Measurements from ENCODE around the gene PCSK4.

The PCSK4 gene

DNA sequence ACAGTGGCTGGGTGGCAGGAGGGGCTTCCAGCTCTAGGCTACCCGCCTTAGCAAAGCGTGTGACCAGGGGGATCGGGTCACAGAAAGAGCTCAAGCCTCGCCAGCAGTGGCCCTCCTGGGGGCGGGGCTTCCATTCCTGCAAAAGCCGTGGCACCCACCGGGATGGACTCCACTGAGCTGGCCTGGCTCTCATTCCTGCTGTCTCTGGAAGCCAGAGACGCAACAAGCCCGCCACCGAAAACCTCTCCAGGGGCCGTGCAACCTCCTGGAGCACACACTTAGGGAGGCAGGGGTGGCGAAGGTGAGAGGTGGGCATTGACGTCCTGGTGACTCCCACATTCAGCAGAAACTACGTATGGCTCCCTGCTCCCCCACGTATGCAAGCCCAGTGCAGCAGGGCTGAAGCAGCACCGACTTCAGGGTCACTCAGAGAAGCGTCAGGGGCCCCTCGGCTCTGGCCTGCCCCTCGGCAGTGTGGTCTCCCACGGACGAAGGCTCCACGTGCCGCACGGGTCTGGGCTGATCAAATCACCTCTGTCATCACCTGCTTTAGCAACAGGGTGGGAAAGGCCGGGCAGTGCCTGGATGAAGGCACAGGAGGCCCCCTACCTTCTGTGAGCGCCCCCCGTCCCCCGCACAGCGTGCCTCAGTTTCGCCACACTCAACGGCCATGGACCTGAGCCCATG, 14.3 kb downstream of the PCSK4 start:
- no CpG with 5 or more reads among the region's 31 CpGs for WGBS (ENCODE audit: insufficient coverage, insufficient read length)
- no peak for DNase-seq (ENCODE audit: low read depth, low spot score)
- H3K27ac ChIP-seq (ENCODE audit: low read length) = no peak overlapping the region
- peaks cover 8% of the 10 kb centered on the region; the same call in 1 of the 2 replicates for H3K27me3 ChIP-seq (ENCODE audit: control insufficient read depth, insufficient read depth, low read length)
- no peak overlapping the region for H3K4me3 ChIP-seq (ENCODE audit: low read length)
- no peaks in the 10 kb centered on the region for H3K36me3 ChIP-seq (ENCODE audit: control insufficient read depth, insufficient read depth, low read length)
- no peaks in the 10 kb centered on the region for H3K9me3 ChIP-seq (ENCODE audit: control insufficient read depth, insufficient read depth, low read length)
- H3K4me1 ChIP-seq (ENCODE audit: control insufficient read depth, insufficient read depth, low read length) = peaks cover 3% of the 10 kb centered on the region

- no peak overlapping the region for H3K4me3 ChIP-seq (ENCODE audit: low read length)
- H3K36me3 ChIP-seq (ENCODE audit: control insufficient read depth, insufficient read depth, low read length) = no peaks in the 10 kb centered on the region
- peaks cover 6% of the 10 kb centered on the region for H3K4me1 ChIP-seq (ENCODE audit: control insufficient read depth, insufficient read depth, low read length)
- WGBS (ENCODE audit: insufficient coverage, insufficient read length) = no CpG with 5 or more reads among the region's 26 CpGs
- no peak for DNase-seq (ENCODE audit: low read depth, low spot score)
- no peak overlapping the region for H3K27ac ChIP-seq (ENCODE audit: low read length)
- H3K27me3 ChIP-seq (ENCODE audit: control insufficient read depth, insufficient read depth, low read length) = peaks cover 13% of the 10 kb centered on the region; the same call in 1 of the 2 replicates
- no peaks in the 10 kb centered on the region for H3K9me3 ChIP-seq (ENCODE audit: control insufficient read depth, insufficient read depth, low read length)
Observed at GRCh38 chr19:1474765-1475351, 15.3 kb downstream of the PCSK4 start.

DNA sequence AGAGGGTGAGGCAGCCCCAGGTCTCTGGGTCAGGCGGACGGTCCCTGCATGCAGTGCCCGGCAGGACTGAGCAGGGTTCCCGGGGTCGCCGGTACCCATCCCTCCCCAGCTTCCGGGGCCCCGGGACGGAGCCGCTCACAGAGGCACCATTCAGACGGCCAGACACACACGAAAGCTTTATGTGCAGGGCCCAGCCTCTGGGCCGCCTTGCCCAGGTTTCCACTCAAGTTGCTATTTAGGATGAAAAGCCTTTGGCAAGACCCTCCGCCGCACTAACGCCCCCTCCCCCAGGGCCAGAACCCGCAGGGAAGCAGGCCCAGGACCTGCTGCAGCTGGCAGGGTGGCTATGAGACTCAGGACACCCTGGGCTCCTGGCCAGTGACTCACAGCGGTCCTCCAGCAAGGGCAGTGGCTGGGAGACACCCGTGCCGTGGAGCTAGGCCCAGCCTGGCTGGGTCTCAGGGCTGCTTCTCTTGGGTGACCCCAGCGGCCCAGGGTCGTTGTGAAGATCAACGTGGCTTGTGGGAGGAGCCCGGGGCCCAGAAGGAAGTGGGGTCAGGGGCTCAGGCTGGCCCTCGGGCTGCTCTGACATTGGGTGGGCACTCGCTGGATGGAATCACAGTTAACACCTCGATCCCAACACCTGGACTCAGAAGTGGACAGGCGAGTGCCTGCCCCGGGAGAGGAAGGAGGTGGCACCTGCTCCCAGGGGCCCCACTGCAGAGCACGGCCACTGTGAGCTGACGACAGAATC, 16.0 kb downstream of the PCSK4 start:
- Histone ChIP-seq H3K9me3 (ENCODE audit: control insufficient read depth, insufficient read depth, low read length) (no peaks in the 10 kb centered on the region), H3K4me3 (ENCODE audit: low read length) (no peak overlapping the region), H3K27ac (ENCODE audit: low read length) (no peak overlapping the region), H3K4me1 (ENCODE audit: control insufficient read depth, insufficient read depth, low read length) (peaks cover 6% of the 10 kb centered on the region), H3K36me3 (ENCODE audit: control insufficient read depth, insufficient read depth, low read length) (no peaks in the 10 kb centered on the region), H3K27me3 (ENCODE audit: control insufficient read depth, insufficient read depth, low read length) (peaks cover 17% of the 10 kb centered on the region; the same call in 1 of the 2 replicates)
- WGBS (ENCODE audit: insufficient coverage, insufficient read length) = no CpG with 5 or more reads among the region's 31 CpGs
- no peak for DNase-seq (ENCODE audit: low read depth, low spot score)

DNA sequence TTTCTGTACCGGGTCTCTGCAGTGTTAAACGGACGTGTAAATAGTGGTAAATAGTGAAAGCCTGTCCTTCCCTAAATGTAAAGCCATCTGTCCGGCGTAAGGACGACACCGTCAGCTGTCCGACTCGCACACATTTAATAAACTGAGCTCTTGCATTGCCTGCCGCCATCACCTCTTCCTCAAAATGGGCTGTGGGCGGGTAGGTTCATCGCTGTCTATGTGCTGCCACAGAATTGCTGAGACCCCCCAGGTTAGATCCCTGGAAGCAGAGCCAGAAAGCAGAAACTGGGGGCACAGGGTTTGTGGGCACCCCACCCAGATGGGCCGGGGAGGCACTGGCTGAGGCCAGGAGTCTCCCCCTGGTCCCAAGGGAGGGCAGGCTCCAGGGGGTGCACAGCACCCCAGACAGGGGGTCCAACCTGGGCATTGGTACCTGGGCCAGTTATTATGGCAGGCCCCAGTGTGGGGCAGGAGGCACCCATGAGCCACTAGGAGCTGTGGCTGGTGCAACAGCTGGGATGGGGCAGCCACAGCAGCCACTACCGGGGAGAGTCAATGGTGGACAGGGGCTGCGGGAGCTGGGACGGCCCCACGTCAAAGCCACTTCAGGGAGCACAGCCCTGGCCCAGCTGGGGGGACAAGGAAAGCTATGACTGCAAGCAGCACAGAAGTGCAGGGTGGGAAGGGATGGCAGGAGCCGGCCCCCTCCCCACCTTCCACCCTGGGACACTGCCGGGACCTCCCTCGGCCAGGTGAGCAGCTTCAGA, 16.9 kb downstream of the PCSK4 start:
- Histone ChIP-seq H3K27me3 (ENCODE audit: control insufficient read depth, insufficient read depth, low read length) (peaks cover 23% of the 10 kb centered on the region), H3K9me3 (ENCODE audit: control insufficient read depth, insufficient read depth, low read length) (no peaks in the 10 kb centered on the region), H3K4me3 (ENCODE audit: low read length) (no peak overlapping the region), H3K4me1 (ENCODE audit: control insufficient read depth, insufficient read depth, low read length) (peaks cover 6% of the 10 kb centered on the region), H3K27ac (ENCODE audit: low read length) (no peak overlapping the region), H3K36me3 (ENCODE audit: control insufficient read depth, insufficient read depth, low read length) (no peaks in the 10 kb centered on the region)
- DNase-seq (ENCODE audit: low read depth, low spot score) = no peak
- WGBS (ENCODE audit: insufficient coverage, insufficient read length) = no CpG with 5 or more reads among the region's 20 CpGs

GRCh38 chr19:1472231-1473084, 17.7 kb downstream of the PCSK4 start:
- H3K4me1 ChIP-seq (ENCODE audit: control insufficient read depth, insufficient read depth, low read length) = peaks cover 6% of the 10 kb centered on the region
- H3K9me3 ChIP-seq (ENCODE audit: control insufficient read depth, insufficient read depth, low read length) = no peaks in the 10 kb centered on the region
- peaks cover 31% of the 10 kb centered on the region for H3K27me3 ChIP-seq (ENCODE audit: control insufficient read depth, insufficient read depth, low read length)
- H3K4me3 ChIP-seq (ENCODE audit: low read length) = no peak overlapping the region
- no peak overlapping the region for H3K27ac ChIP-seq (ENCODE audit: low read length)
- no peaks in the 10 kb centered on the region for H3K36me3 ChIP-seq (ENCODE audit: control insufficient read depth, insufficient read depth, low read length)
- DNase-seq (ENCODE audit: low read depth, low spot score) = no peak
- no CpG with 5 or more reads among the region's 44 CpGs for WGBS (ENCODE audit: insufficient coverage, insufficient read length)

- Histone ChIP-seq H3K27me3 (ENCODE audit: control insufficient read depth, insufficient read depth, low read length) (peaks cover 39% of the 10 kb centered on the region), H3K27ac (ENCODE audit: low read length) (no peak overlapping the region), H3K4me3 (ENCODE audit: low read length) (no peak overlapping the region), H3K36me3 (ENCODE audit: control insufficient read depth, insufficient read depth, low read length) (no peaks in the 10 kb centered on the region), H3K4me1 (ENCODE audit: control insufficient read depth, insufficient read depth, low read length) (peaks cover 9% of the 10 kb centered on the region), H3K9me3 (ENCODE audit: control insufficient read depth, insufficient read depth, low read length) (no peaks in the 10 kb centered on the region)
- DNase-seq (ENCODE audit: low read depth, low spot score) = no peak
- no CpG with 5 or more reads among the region's 24 CpGs for WGBS (ENCODE audit: insufficient coverage, insufficient read length)
Observed at GRCh38 chr19:1471515-1472160, 18.5 kb downstream of the PCSK4 start.

DNA sequence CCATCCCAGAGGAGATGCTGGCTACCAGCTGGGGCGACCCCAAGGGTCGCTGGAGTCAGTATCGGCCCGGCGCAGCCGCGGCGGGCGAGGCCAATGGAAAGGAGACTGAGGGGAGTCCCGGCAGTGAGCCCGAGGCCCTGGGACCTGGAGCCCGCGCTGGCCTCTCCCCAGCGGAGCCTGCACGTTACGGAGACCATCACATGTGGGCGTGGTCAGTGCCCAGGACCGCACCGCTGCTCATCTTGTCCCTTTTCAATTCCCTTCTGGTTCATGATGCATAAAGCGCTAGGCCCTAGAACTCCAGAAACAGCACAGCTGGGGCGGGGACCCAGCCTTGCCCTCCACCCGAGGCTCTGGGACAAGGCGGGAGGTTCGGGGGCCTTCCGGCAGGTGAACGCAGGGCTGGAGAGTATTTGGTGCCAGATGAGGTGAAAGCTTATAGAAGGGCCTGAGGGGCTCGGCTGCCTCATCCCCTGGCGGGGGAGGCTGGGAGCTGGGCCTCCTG, 19.1 kb downstream of the PCSK4 start:
- H3K4me1 ChIP-seq (ENCODE audit: control insufficient read depth, insufficient read depth, low read length) = peaks cover 11% of the 10 kb centered on the region
- H3K27ac ChIP-seq (ENCODE audit: low read length) = no peak overlapping the region
- H3K36me3 ChIP-seq (ENCODE audit: control insufficient read depth, insufficient read depth, low read length) = no peaks in the 10 kb centered on the region
- DNase-seq (ENCODE audit: low read depth, low spot score) = no peak
- WGBS (ENCODE audit: insufficient coverage, insufficient read length) = no CpG with 5 or more reads among the region's 28 CpGs
- H3K9me3 ChIP-seq (ENCODE audit: control insufficient read depth, insufficient read depth, low read length) = no peaks in the 10 kb centered on the region
- peak overlapping the region; percentile 10; the same call in 1 of the 2 replicates for H3K4me3 ChIP-seq (ENCODE audit: low read length)
- peaks cover 44% of the 10 kb centered on the region for H3K27me3 ChIP-seq (ENCODE audit: control insufficient read depth, insufficient read depth, low read length)

DNA sequence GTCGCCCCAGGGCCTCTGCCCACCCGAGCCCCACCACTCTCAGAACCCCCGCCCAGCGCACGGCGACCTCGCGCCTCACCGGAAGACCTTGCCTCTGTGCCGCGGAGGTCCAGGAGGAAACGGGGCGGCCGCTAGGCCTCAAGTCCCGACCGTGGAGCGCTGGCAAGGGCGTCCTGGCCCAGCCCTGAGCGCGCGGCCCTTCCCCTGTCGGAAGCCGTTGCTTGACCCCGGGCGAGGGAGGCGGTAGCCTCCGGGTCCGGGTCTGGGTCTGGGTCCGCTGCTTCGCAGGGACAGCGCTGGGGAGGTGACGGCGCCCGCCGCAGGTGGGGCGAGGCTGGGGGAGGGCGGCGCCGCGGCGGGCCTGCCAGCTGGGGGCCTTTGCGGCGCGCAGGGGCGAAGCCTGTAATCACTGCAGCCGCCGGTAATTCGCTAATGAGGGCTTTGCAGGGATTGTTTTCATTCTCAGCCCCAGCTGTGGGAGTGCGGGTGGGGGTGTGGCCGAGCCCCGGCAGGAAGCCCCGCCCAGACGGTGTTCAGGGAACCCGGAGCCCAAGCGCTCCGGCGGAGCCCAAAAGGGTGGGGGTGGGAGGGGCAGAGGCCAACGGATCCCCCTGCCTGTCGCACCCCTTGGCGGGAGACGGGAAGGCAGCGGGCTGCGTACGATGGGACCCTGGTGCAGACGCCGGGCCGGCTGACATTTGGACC, 19.7 kb downstream of the PCSK4 start:
- H3K27me3 ChIP-seq (ENCODE audit: control insufficient read depth, insufficient read depth, low read length) = peaks cover 50% of the 10 kb centered on the region
- no peak overlapping the region for H3K27ac ChIP-seq (ENCODE audit: low read length)
- H3K9me3 ChIP-seq (ENCODE audit: control insufficient read depth, insufficient read depth, low read length) = no peaks in the 10 kb centered on the region
- H3K36me3 ChIP-seq (ENCODE audit: control insufficient read depth, insufficient read depth, low read length) = no peaks in the 10 kb centered on the region
- peaks cover 13% of the 10 kb centered on the region for H3K4me1 ChIP-seq (ENCODE audit: control insufficient read depth, insufficient read depth, low read length)
- WGBS (ENCODE audit: insufficient coverage, insufficient read length) = no CpG with 5 or more reads among the region's 67 CpGs
- peak overlapping the region; percentile 10; the same call in 1 of the 2 replicates for H3K4me3 ChIP-seq (ENCODE audit: low read length)
- DNase-seq (ENCODE audit: low read depth, low spot score) = no peak

DNA sequence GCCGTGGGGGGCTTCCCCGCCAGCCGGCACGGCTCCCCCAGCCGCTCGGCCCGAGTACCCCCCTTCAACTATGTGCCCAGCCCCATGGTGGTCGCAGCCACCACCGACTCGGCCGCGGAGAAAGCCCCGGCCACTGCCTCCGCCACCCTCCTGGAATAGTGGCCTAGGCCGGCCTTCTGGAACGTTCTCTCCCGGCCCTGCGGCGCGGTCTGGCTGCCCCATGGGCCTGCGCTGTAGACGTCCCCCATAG, 20.2 kb downstream of the PCSK4 start:
- DNase-seq (ENCODE audit: low read depth, low spot score) = no peak
- H3K4me3 ChIP-seq (ENCODE audit: low read length) = no peak overlapping the region
- no peaks in the 10 kb centered on the region; the same call in 1 of the 2 replicates for H3K36me3 ChIP-seq (ENCODE audit: control insufficient read depth, insufficient read depth, low read length)
- no peak overlapping the region for H3K27ac ChIP-seq (ENCODE audit: low read length)
- peaks cover 53% of the 10 kb centered on the region for H3K27me3 ChIP-seq (ENCODE audit: control insufficient read depth, insufficient read depth, low read length)
- H3K4me1 ChIP-seq (ENCODE audit: control insufficient read depth, insufficient read depth, low read length) = peaks cover 15% of the 10 kb centered on the region
- H3K9me3 ChIP-seq (ENCODE audit: control insufficient read depth, insufficient read depth, low read length) = no peaks in the 10 kb centered on the region
- WGBS (ENCODE audit: insufficient coverage, insufficient read length) = no CpG with 5 or more reads among the region's 22 CpGs
